Osteocyte (in vitro differentiated cells): ENCODE results near the gene KREMEN1. TPM values are rescaled to one million over a fixed set of nuclear protein-coding genes. Genes with fewer than 3 reads are reported as not detected.

Source experiments
- DNase-seq: peaks from one replicate; pipeline ENCODE4 v3.0.0; 2021; ENCODE audit warnings: mixed read lengths; ENCODE audit not compliant: unreplicated experiment; ENCODE audit errors: extremely low spot score
- H3K27ac Mint-ChIP-seq: one replicate; pipeline ENCODE4 v1.8.0; 2021; ENCODE audit warnings: mild to moderate bottlenecking, mixed read lengths; ENCODE audit not compliant: unreplicated experiment
- H3K27me3 Mint-ChIP-seq: one replicate; pipeline ENCODE4 v1.8.0; 2021; ENCODE audit warnings: mixed read lengths; ENCODE audit not compliant: unreplicated experiment
- H3K36me3 Mint-ChIP-seq: one replicate; pipeline ENCODE4 v1.8.0; 2021; ENCODE audit warnings: mixed read lengths; ENCODE audit not compliant: unreplicated experiment
- H3K4me1 Mint-ChIP-seq: one replicate; pipeline ENCODE4 v1.8.0; 2021; ENCODE audit warnings: mixed read lengths; ENCODE audit not compliant: unreplicated experiment
- H3K4me3 Mint-ChIP-seq: one replicate; pipeline ENCODE4 v1.8.0; 2021; ENCODE audit warnings: mild to moderate bottlenecking, moderate library complexity, mixed read lengths; ENCODE audit not compliant: unreplicated experiment
- H3K9me3 Mint-ChIP-seq: one replicate; pipeline ENCODE4 v1.8.0; 2021; ENCODE audit warnings: mixed read lengths; ENCODE audit not compliant: unreplicated experiment
- CTCF ChIP-seq: fragments of 200-600 bp; sonication (generic); IDR thresholded peaks from 2 replicates; pipeline ENCODE4 v1.5.0; 2021; ENCODE audit warnings: antibody characterized with exemption, mild to moderate bottlenecking, moderate library complexity
- total RNA-seq: library from RNA; stranded (reverse); gene quantifications from 2 replicates; pipeline ENCODE4 v1.2.1, GENCODE V29; 2021

Gene KREMEN1
- total RNA-seq, 1 donor from 2014 or later = 2.9 TPM

- Mint-ChIP-seq H3K4me3 (peak overlapping the region; percentile 66), H3K36me3 (no peaks in the 10 kb centered on the region), H3K9me3 (no peaks in the 10 kb centered on the region), H3K4me1 (peaks cover 15% of the 10 kb centered on the region), H3K27ac (no peak overlapping the region), H3K27me3 (peaks cover 18% of the 10 kb centered on the region)
- TF ChIP-seq CTCF = no peak
- no peak for DNase-seq
Observed at GRCh38 chr22:29072193-29072978, 449 bp upstream of the KREMEN1 start.

GRCh38 chr22:29073618-29074275 is 912 bp downstream of the KREMEN1 start:
- DNase-seq = peak; percentile 85
- TF ChIP-seq CTCF = no peak
- Mint-ChIP-seq H3K4me3 (peak overlapping the region; percentile 70), H3K4me1 (peaks cover 15% of the 10 kb centered on the region), H3K36me3 (no peaks in the 10 kb centered on the region), H3K27me3 (peaks cover 16% of the 10 kb centered on the region), H3K9me3 (no peaks in the 10 kb centered on the region), H3K27ac (no peak overlapping the region)

DNA sequence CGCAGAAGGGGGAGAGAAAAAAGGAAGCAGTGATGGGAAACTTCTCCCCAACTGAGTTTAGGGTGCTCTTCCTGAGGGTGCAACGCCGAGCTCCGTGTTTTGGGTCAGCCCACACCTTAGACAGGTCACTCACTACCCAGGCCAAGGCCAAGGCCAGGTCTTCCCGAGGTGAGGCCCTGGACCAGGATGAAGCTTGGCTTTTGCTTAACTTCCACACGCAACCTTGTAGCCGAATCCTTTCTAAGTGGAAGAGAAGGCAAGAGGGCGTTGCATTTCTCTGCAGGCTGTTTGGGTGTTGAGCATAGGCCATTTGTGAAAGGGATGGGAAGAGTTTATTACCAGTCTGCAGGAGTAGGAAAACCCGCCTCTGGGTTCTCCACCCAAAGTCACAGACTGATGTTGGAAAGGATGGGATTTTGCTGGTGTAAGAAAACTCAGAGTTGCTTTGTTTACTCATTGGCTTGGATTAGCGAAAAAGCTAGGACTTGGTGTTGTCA is 1.5 kb downstream of the KREMEN1 start:
- Mint-ChIP-seq H3K9me3 (no peaks in the 10 kb centered on the region), H3K4me1 (peaks cover 15% of the 10 kb centered on the region), H3K36me3 (no peaks in the 10 kb centered on the region), H3K27ac (no peak overlapping the region), H3K27me3 (peaks cover 16% of the 10 kb centered on the region), H3K4me3 (peak overlapping the region; percentile 70)
- no peak for TF ChIP-seq CTCF
- DNase-seq = no peak

DNA sequence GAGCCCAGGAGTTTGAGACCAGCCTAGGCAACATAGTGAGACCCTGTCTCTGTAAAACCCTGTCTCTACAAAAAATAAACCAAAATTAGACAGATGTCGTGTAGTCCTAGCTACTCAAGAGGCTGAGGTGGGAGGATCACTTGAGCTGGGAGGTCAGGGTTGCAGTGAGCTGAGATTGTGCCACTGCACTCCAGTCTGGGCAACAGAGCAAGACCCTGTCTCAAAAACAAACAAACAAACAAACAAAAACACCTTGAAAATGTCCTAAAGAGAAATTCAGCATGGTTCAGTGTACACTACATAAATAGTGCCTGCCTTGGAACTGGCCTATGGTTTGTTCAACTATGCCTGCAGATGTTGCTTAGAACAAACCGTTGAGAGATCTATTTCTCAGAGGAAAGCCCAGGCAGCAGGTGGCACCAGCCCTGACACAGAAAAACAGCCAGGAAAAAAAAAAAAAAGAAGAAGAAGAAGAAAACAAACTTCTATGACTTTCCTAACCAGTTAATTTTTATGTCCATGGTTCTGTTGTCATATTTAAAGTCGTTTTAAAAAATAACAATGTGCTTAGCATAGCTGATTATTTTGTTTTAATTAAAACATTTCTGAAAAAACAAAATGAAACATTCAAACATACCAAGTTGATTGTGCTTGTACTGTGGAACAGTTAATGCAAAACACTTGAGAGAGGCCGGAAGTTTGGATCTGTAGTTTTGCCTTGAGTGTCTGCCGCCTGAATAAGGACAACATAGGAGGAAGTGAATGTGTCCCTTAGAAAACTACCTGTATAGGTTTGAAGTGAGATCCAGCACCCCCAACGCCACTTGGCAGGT is 5.4 kb downstream of the KREMEN1 start:
- Mint-ChIP-seq H3K4me1 (peaks cover 1% of the 10 kb centered on the region), H3K27ac (no peak overlapping the region), H3K9me3 (no peaks in the 10 kb centered on the region), H3K36me3 (no peaks in the 10 kb centered on the region), H3K27me3 (peaks cover 2% of the 10 kb centered on the region), H3K4me3 (no peak overlapping the region)
- TF ChIP-seq CTCF = no peak
- DNase-seq = no peak
